HepG2 (cell line): ENCODE measurements around the gene WNT5B. TPM values are rescaled to one million over a fixed set of nuclear protein-coding genes. Genes with fewer than 3 reads are reported as not detected.

ENCODE experiments used
- ARHGAP35 ChIP-seq: sonication (generic); formaldehyde crosslinking; IDR thresholded peaks from 2 replicates; pipeline ENCODE4 v1.9.0; 2022; ENCODE audit warnings: mild to moderate bottlenecking, inconsistent platforms, moderate library complexity, missing genetic modification reagents, borderline replicate concordance
- ARID2 ChIP-seq: sonication (generic); formaldehyde crosslinking; IDR thresholded peaks from 2 replicates; pipeline ENCODE4 v1.8.1; 2022; ENCODE audit warnings: mild to moderate bottlenecking, missing genetic modification reagents, borderline replicate concordance
- ATM ChIP-seq: fragments of 450-650 bp; IDR thresholded peaks from 2 replicates; pipeline ENCODE4 v1.7.1; 2017; ENCODE audit warnings: mild to moderate bottlenecking, borderline replicate concordance
- DNMT3B ChIP-seq: conservative IDR thresholded peaks from 2 replicates; pipeline ENCODE4 v1.6.1; 2016; ENCODE audit warnings: missing biosample characterization, control low read depth
- DR1 ChIP-seq: sonication (generic); formaldehyde crosslinking; IDR thresholded peaks from 2 replicates; pipeline ENCODE4 v1.8.0; 2021; ENCODE audit warnings: mild to moderate bottlenecking, missing genetic modification reagents, inconsistent platforms
- E2F1 ChIP-seq: sonication (generic); formaldehyde crosslinking; IDR thresholded peaks from 2 replicates; pipeline ENCODE4 v1.5.0; 2020; ENCODE audit warnings: missing genetic modification reagents
- ELF3 ChIP-seq: IDR thresholded peaks from 2 replicates; pipeline ENCODE4 v1.6.1; 2016; ENCODE audit warnings: missing genetic modification reagents, missing compliant biosample characterization
- HNF4A ChIP-seq: sonication (generic); formaldehyde crosslinking; IDR thresholded peaks from 2 replicates; pipeline ENCODE4 v1.4.0; 2020; ENCODE audit warnings: missing genetic modification reagents
- JUNB ChIP-seq: sonication (generic); formaldehyde crosslinking; IDR thresholded peaks from 2 replicates; pipeline ENCODE4 v1.8.0; 2022; ENCODE audit warnings: missing genetic modification reagents, mild to moderate bottlenecking, borderline replicate concordance
- PCBP1 ChIP-seq: fragments of 200-400 bp; formaldehyde crosslinking; IDR thresholded peaks from 2 replicates; pipeline ENCODE4 v1.6.1; 2017; ENCODE audit warnings: mild to moderate bottlenecking, low read depth, low read length, borderline replicate concordance
- PHF20 ChIP-seq: sonication (generic); formaldehyde crosslinking; IDR thresholded peaks from 2 replicates; pipeline ENCODE4 v1.5.0; 2020; ENCODE audit warnings: mild to moderate bottlenecking, missing genetic modification reagents
- PLRG1 ChIP-seq: fragments of 450-650 bp; conservative IDR thresholded peaks from 2 replicates; pipeline ENCODE4 v1.6.1; 2016
- TARDBP ChIP-seq: sonication (generic); formaldehyde crosslinking; IDR thresholded peaks from 2 replicates; pipeline ENCODE4 v1.8.0; 2022; ENCODE audit warnings: mild to moderate bottlenecking, missing genetic modification reagents
- TFDP1 ChIP-seq: IDR thresholded peaks from 2 replicates; pipeline ENCODE4 v1.6.1; 2016; ENCODE audit warnings: missing compliant biosample characterization, missing genetic modification reagents, borderline replicate concordance
- ZBTB39 ChIP-seq: sonication (generic); formaldehyde crosslinking; IDR thresholded peaks from 2 replicates; pipeline ENCODE4 v1.5.0; 2020; ENCODE audit warnings: missing genetic modification reagents
- ZFP36L1 ChIP-seq: sonication (generic); formaldehyde crosslinking; IDR thresholded peaks from 2 replicates; pipeline ENCODE4 v1.8.0; 2022; ENCODE audit warnings: mild to moderate bottlenecking, missing genetic modification reagents, moderate library complexity
- ZNF20 ChIP-seq: sonication (generic); formaldehyde crosslinking; IDR thresholded peaks from 2 replicates; pipeline ENCODE4 v1.4.0; 2020; ENCODE audit warnings: mild to moderate bottlenecking, moderate library complexity, missing genetic modification reagents
- ZNF235 ChIP-seq: sonication (generic); formaldehyde crosslinking; IDR thresholded peaks from 2 replicates; pipeline ENCODE4 v1.8.1; 2023; ENCODE audit warnings: mild to moderate bottlenecking, missing genetic modification reagents, borderline replicate concordance
- ZNF556 ChIP-seq: sonication (generic); formaldehyde crosslinking; IDR thresholded peaks from 2 replicates; pipeline ENCODE4 v1.4.0; 2020; ENCODE audit warnings: mild to moderate bottlenecking, missing genetic modification reagents, borderline replicate concordance
- ZNF569 ChIP-seq: sonication (generic); formaldehyde crosslinking; IDR thresholded peaks from 2 replicates; pipeline ENCODE4 v1.5.0; 2020; ENCODE audit warnings: mild to moderate bottlenecking, missing genetic modification reagents, moderate library complexity, borderline replicate concordance
- ZNF674 ChIP-seq: sonication (generic); formaldehyde crosslinking; IDR thresholded peaks from 2 replicates; pipeline ENCODE4 v1.5.0; 2020; ENCODE audit warnings: low read depth, mild to moderate bottlenecking, missing genetic modification reagents
- ZNF709 ChIP-seq: sonication (generic); formaldehyde crosslinking; IDR thresholded peaks from 2 replicates; pipeline ENCODE4 v1.5.0; 2020; ENCODE audit warnings: mild to moderate bottlenecking, missing genetic modification reagents
- ZNF747 ChIP-seq: sonication (generic); formaldehyde crosslinking; IDR thresholded peaks from 2 replicates; pipeline ENCODE4 v1.8.1; 2023; ENCODE audit warnings: missing genetic modification reagents, mild to moderate bottlenecking, borderline replicate concordance
- ZNF816 ChIP-seq: sonication (generic); formaldehyde crosslinking; IDR thresholded peaks from 2 replicates; pipeline ENCODE4 v1.8.0; 2022; ENCODE audit warnings: missing genetic modification reagents, mild to moderate bottlenecking, borderline replicate concordance
- ZNF83 ChIP-seq: sonication (generic); formaldehyde crosslinking; IDR thresholded peaks from 2 replicates; pipeline ENCODE4 v1.4.0; 2020; ENCODE audit warnings: missing genetic modification reagents, mild to moderate bottlenecking, borderline replicate concordance
- polyA plus RNA-seq, 8 experiments: library from polyadenylated mRNA; depleted of rRNA in 3 of 8; stranded (reverse) in 7 of 8; unstranded in 1 of 8; fragments of >200 nt; fragmentation: Illumina TruSeq in 4 of 8; extraction: Trizol in 4 of 8; gene quantifications; 2 replicates each; pipeline versions ENCODE4 v1.2.1 to v1.2.3, GENCODE V29; 2011 to 2016; ENCODE audit warnings: low read depth in 4 of 8, missing spikeins in 1 of 8, mixed read lengths in 1 of 8; ENCODE audit not compliant: insufficient read depth in 1 of 8
- total RNA-seq, 5 experiments: library from RNA; depleted of rRNA; stranded (reverse); fragments of >200 nt; fragmentation: Illumina TruSeq; extraction: Trizol; gene quantifications; 2 replicates each; pipeline ENCODE4 v1.2.3, GENCODE V29; 2016; ENCODE audit warnings: low read depth in 1 of 5
- TF ChIP-seq, protein P1 (sequence below): sonication (generic); formaldehyde crosslinking; IDR thresholded peaks from 2 replicates; pipeline ENCODE4 v1.4.0; 2020; ENCODE audit warnings: missing genetic modification reagents

The WNT5B gene
- total and polyA plus RNA-seq, 2 of the 13 experiments (the other 11 are each of a cell fraction or from before 2014, with no cell fraction given) = 0.04 TPM; not detected in 1

DNA sequence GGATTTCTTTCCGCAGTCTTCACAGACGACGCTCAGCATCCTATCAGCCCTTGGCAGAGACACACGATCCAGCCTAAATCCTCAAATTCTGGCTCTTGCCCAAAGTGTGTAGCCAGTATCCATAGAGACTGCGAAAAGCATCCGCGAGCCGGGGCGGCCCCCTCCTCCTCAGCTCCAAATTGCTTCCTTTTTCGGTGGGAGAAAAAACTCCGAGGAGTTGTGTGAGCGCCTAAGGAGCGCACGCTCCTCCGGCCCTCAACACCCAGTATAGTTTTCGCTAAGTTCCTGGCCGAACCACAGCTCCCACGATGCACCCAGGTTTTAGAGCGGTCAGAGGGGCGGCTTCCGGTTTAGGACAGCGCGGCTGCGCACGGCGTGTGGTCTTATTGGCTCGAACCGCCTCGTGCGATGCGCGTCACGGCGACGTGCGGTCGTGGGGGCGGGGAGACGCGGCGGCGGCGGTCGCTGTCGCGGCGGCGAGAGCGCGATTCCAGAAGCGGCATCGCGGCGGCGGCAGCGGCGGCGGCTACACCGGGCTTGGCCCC, 61.6 kb downstream of the WNT5B start, which contains the start of gene ADIPOR2 (continued):
- TF ChIP-seq DR1 (peak; percentile 26; the same call in 1 of the 2 replicates), TARDBP (peak; percentile 68), ZNF816 (CRISPR knock-in tag) (peak; percentile 73), ATM (no peak), ZBTB39 (CRISPR knock-in tag) (no peak), ZNF569 (no peak), TFDP1 (CRISPR knock-in tag) (peak; percentile 73; the same call in 1 of the 2 replicates), ZNF556 (CRISPR knock-in tag) (no peak), ZNF235 (CRISPR knock-in tag) (no peak; the same call in 1 of the 2 replicates), ARHGAP35 (CRISPR knock-in tag) (peak; percentile 32; the same call in 1 of the 2 replicates), PLRG1 (no peak), PCBP1 (no peak), E2F1 (CRISPR knock-in tag) (peak; percentile 29; the same call in 1 of the 2 replicates), DNMT3B (CRISPR knock-in tag) (no peak; the same call in 1 of the 2 replicates), JUNB (CRISPR knock-in tag) (no peak), ZFP36L1 (CRISPR knock-in tag) (0 out of 2 replicates have a peak, but pooled peaks have one; percentile 33), ZNF674 (no peak), ZNF747 (CRISPR knock-in tag) (no peak), ZNF83 (CRISPR knock-in tag) (no peak), HNF4A (CRISPR knock-in tag) (no peak), ELF3 (CRISPR knock-in tag) (no peak; the same call in 1 of the 2 replicates), ARID2 (no peak), ZNF709 (peak; percentile 83), PHF20 (CRISPR knock-in tag) (peak; percentile 80), ZNF20 (0 out of 2 replicates have a peak, but pooled peaks have one; percentile 52)
- TF ChIP-seq, protein P1, sequence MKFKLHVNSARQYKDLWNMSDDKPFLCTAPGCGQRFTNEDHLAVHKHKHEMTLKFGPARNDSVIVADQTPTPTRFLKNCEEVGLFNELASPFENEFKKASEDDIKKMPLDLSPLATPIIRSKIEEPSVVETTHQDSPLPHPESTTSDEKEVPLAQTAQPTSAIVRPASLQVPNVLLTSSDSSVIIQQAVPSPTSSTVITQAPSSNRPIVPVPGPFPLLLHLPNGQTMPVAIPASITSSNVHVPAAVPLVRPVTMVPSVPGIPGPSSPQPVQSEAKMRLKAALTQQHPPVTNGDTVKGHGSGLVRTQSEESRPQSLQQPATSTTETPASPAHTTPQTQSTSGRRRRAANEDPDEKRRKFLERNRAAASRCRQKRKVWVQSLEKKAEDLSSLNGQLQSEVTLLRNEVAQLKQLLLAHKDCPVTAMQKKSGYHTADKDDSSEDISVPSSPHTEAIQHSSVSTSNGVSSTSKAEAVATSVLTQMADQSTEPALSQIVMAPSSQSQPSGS (CRISPR knock-in tag) = 0 out of 2 replicates have a peak, but pooled peaks have one; percentile 20
